Muscle of leg (tissue), 11 donors: ENCODE results near the gene PTOV1. TPM values are rescaled to one million over a fixed set of nuclear protein-coding genes. Genes with fewer than 3 reads are reported as not detected.
"Not testable (repeated sequence)": the region's sequence is repeated elsewhere in the genome, so short reads cannot be mapped to it uniquely, and the experiment has no call there.

Source experiments
- DNase-seq: peaks from one replicate; pipeline ENCODE4 v3.0.0; 2013
- H3K27ac ChIP-seq: one replicate; pipeline ENCODE4 v1.5.1; 2013; ENCODE audit warnings: mild to moderate bottlenecking, low read length, control low read depth
- H3K27me3 ChIP-seq: one replicate; pipeline ENCODE4 v1.6.1; 2013; ENCODE audit warnings: low read length; ENCODE audit not compliant: control insufficient read depth, insufficient read depth
- H3K36me3 ChIP-seq: one replicate; pipeline ENCODE4 v1.6.1; 2013; ENCODE audit warnings: low read length; ENCODE audit not compliant: control insufficient read depth, insufficient read depth
- H3K4me1 ChIP-seq: one replicate; pipeline ENCODE4 v1.6.1; 2013; ENCODE audit warnings: low read length; ENCODE audit not compliant: control insufficient read depth, insufficient read depth
- H3K4me3 ChIP-seq: one replicate; pipeline ENCODE4 v1.5.1; 2013; ENCODE audit warnings: low read length, control low read depth
- H3K9me3 ChIP-seq: replicated peaks from 2 replicates; pipeline ENCODE4 v1.6.1; 2013; ENCODE audit warnings: low read depth, low read length; ENCODE audit not compliant: control insufficient read depth
- WGBS: methylation state at CpG from one replicate; pipeline ENCODE4 v1.1.5; 2013; ENCODE audit warnings: missing lambda C conversion rate; ENCODE audit not compliant: insufficient coverage; 5-methylcytosine and 5-hydroxymethylcytosine counted together
- polyA plus RNA-seq, 8 donors: library from polyadenylated mRNA; unstranded; fragments of 120-200 nt; gene quantifications; one replicate each; pipeline versions ENCODE4 v1.2.1 to v1.2.3, GENCODE V29; 2013; ENCODE audit warnings: inconsistent platforms in 1 of 8, low replicate concordance in 1 of 8; ENCODE audit not compliant: insufficient read length in 8 of 8, insufficient read depth in 1 of 8
- total RNA-seq: library from RNA; stranded (reverse); fragments of 120-200 nt; gene quantifications from one replicate; pipeline ENCODE4 v1.2.4, GENCODE V29; 2013

The PTOV1 gene
- total and polyA plus RNA-seq, 9 donors: 140 to 239 (median 223) TPM

DNA sequence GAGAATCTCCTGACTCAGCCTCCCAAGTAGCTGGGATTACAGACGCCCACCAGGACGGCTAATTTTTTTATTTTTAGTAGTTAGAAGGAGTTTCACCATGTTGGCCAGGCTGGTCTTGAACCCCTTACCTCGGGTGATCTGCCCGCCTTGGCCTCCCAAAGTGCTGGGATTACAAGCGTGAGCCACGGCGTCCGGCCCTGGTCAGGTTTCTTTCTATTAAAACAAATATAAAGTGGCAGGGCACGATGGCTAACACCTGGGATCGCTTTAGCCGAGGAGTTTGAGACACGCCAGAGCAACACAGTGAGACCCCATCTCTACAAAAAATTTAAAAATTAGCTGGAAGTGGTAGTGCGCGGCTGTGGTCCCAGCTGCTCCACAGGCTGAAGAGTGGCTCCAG, 34.4 kb upstream of the PTOV1 start:
- H3K27me3 ChIP-seq: no peaks in the 10 kb centered on the region
- no peak overlapping the region for H3K4me3 ChIP-seq
- DNase-seq: no peak
- H3K36me3 ChIP-seq: peaks cover 6% of the 10 kb centered on the region
- H3K4me1 ChIP-seq: peaks cover 29% of the 10 kb centered on the region
- WGBS: 41% methylated on average over 7 of the region's 14 CpGs
- peak overlapping the region; percentile 99 for H3K27ac ChIP-seq
- H3K9me3 ChIP-seq: no peaks in the 10 kb centered on the region

DNA sequence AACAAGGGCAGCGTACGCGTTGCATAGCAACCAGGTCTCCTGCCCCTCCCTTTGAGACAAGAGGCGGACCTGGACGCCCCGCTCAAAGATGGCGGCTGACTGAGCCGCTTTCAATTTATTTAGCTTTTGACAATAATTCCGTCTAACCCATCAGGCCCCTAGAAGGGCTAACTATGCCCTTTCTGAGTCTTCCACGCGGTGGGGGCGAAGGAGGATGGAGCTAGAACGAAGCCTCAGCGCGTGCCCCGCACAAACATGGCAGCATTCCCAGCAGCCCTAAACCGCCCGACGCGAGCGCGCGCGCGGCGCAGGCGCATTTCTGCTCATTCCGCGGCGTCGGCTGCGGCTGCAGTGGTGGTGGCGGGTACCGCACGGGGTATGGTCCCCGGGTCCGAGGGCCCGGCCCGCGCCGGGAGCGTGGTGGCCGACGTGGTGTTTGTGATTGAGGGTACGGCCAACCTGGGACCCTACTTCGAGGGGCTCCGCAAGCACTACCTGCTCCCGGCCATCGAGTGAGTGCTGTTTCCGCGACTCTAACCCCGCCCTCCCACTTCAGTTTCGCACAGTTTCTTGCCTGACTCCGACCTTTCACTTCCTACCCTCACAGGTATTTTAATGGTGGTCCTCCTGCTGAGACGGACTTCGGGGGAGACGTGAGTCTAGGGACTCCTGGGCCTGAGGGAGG, 32.9 kb upstream of the PTOV1 start, which contains the start of gene MED25:
Gene MED25, plus strand, starts transcription at position 326 of the 685 bp plus-strand sequence. Its CDS starts 53 bp downstream, at position 379.
- Histone ChIP-seq H3K4me1 (peaks cover 18% of the 10 kb centered on the region), H3K9me3 (no peaks in the 10 kb centered on the region), H3K4me3 (peak within 1 kb of the TSS; percentile 71), H3K36me3 (peaks cover 7% of the 10 kb centered on the region), H3K27me3 (no peaks in the 10 kb centered on the region), H3K27ac (peak within 1 kb of the TSS; percentile 99)
- WGBS: under 1% methylated on average over 34 of the region's 57 CpGs
- peak; percentile 94 for DNase-seq

DNA sequence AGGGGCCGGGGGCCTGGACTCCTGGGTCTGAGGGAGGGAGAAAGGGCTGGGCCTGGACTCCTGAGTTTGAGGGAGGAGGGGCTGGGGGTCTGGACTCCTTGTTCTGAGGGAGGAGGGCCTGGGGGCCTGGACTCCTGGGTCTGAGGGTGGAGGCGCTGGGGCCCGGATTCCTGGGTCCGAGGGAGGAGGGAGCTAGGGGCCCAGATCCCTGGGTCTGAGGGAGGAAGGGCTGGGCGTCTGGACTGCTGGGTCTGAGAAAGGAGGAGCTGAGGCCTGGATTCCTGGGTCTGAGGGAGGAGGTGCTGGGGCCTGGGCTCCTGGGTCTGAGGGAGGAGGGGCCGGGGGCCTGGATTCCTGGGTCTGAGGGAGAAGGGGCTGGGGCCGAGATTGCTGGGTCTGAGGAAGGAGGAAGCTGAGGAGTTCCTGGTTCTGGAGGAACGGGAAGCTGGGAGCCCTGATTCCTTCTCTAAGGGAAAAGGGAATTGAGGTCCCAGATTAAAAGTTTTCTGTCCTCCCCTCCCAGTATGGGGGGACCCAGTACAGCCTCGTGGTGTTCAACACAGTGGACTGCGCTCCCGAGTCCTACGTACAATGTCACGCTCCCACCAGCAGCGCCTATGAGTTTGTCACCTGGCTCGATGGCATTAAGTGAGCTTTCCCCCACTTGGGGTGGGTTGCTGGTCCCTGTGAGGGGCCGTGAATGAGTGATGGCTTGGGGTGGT, 32.1 kb upstream of the PTOV1 start:
- peak overlapping the region; percentile 99 for H3K27ac ChIP-seq
- H3K36me3 ChIP-seq: peaks cover 14% of the 10 kb centered on the region
- no peaks in the 10 kb centered on the region for H3K27me3 ChIP-seq
- no peak for DNase-seq
- peaks cover 18% of the 10 kb centered on the region for H3K4me1 ChIP-seq
- H3K4me3 ChIP-seq: peak overlapping the region; percentile 71
- 24% methylated on average over 14 of the region's 16 CpGs for WGBS
- H3K9me3 ChIP-seq: no peaks in the 10 kb centered on the region

- H3K27ac ChIP-seq, H3K27me3 ChIP-seq, H3K9me3 ChIP-seq, DNase-seq, H3K4me3 ChIP-seq: not testable (repeated sequence)
- Histone ChIP-seq H3K4me1 (peaks cover 18% of the 10 kb centered on the region), H3K36me3 (peaks cover 21% of the 10 kb centered on the region)
- 79% methylated on average over 3 of the region's 7 CpGs for WGBS
Observed at GRCh38 chr19:49819452-49820115, 31.4 kb upstream of the PTOV1 start.

- 75% methylated on average over 4 of the region's 10 CpGs for WGBS
- Histone ChIP-seq H3K4me3 (no peak overlapping the region), H3K9me3 (no peaks in the 10 kb centered on the region), H3K4me1 (peaks cover 18% of the 10 kb centered on the region), H3K36me3 (peaks cover 21% of the 10 kb centered on the region), H3K27ac (no peak overlapping the region), H3K27me3 (no peaks in the 10 kb centered on the region)
- DNase-seq: no peak
Observed at GRCh38 chr19:49820125-49820524, 30.8 kb upstream of the PTOV1 start.

GRCh38 chr19:49823472-49823871, 27.5 kb upstream of the PTOV1 start:
- Histone ChIP-seq H3K27ac (no peak overlapping the region), H3K36me3 (peaks cover 40% of the 10 kb centered on the region), H3K4me1 (peaks cover 22% of the 10 kb centered on the region), H3K9me3 (no peaks in the 10 kb centered on the region), H3K27me3 (no peaks in the 10 kb centered on the region), H3K4me3 (no peak overlapping the region)
- DNase-seq: no peak
- WGBS: 86% methylated on average over 7 of the region's 12 CpGs

GRCh38 chr19:49824662-49825061, 26.3 kb upstream of the PTOV1 start:
- 93% methylated on average over 5 of the region's 6 CpGs for WGBS
- no peak overlapping the region for H3K27ac ChIP-seq
- no peaks in the 10 kb centered on the region for H3K27me3 ChIP-seq
- no peaks in the 10 kb centered on the region for H3K9me3 ChIP-seq
- H3K4me1 ChIP-seq: peaks cover 11% of the 10 kb centered on the region
- H3K36me3 ChIP-seq: peaks cover 52% of the 10 kb centered on the region
- no peak for DNase-seq
- H3K4me3 ChIP-seq: no peak overlapping the region

DNA sequence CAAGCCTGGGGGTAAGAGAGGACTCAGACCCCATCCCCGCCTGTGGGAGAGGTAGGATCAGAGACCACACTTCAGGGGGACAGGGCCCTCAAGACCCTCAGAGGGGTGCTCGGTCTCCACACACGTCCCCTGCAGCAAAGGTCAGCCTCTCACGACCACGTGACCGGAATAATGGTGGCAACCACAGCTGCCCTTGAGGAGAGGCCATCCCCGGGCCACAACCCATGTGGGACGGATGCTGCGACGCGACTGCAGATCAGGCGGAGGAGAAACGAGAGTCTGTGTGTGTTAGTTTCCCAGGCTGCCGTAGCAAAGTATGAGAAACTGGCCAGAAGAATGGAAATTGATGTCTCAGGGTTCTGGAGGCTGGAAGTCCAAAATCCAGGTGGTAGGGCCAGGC, 23.9 kb upstream of the PTOV1 start:
- WGBS: 86% methylated on average over 14 of the region's 14 CpGs
- Histone ChIP-seq H3K9me3 (no peaks in the 10 kb centered on the region), H3K4me3 (no peak overlapping the region), H3K27ac (peak overlapping the region; percentile 29), H3K36me3 (peaks cover 70% of the 10 kb centered on the region), H3K27me3 (no peaks in the 10 kb centered on the region), H3K4me1 (peaks cover 11% of the 10 kb centered on the region)
- no peak for DNase-seq

- H3K27ac ChIP-seq: no peak overlapping the region
- H3K36me3 ChIP-seq: peaks cover 77% of the 10 kb centered on the region
- no peak overlapping the region for H3K4me3 ChIP-seq
- 69% methylated on average over 7 of the region's 8 CpGs for WGBS
- no peak for DNase-seq
- H3K27me3 ChIP-seq: no peaks in the 10 kb centered on the region
- no peaks in the 10 kb centered on the region for H3K9me3 ChIP-seq
- H3K4me1 ChIP-seq: peaks cover 27% of the 10 kb centered on the region
Observed at GRCh38 chr19:49829200-49829599, 21.8 kb upstream of the PTOV1 start.

DNA sequence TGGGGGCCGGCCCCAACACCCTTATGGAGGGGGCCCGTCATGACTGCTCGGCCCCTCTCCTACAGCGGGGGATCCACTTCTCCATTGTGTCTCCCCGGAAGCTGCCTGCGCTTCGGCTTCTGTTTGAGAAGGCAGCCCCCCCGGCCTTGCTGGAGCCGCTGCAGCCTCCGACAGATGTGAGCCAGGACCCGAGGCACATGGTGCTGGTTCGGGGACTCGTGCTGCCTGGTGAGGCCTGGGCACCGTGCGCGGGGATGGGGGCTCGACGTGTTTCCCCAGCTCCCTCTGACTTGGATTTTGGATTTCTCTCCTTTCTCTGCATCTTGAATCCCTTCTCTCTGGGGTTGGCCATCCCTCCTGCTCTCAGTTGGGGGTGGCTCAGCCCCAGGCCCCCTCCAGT, 21.2 kb upstream of the PTOV1 start:
- Histone ChIP-seq H3K4me1 (peaks cover 32% of the 10 kb centered on the region), H3K9me3 (no peaks in the 10 kb centered on the region), H3K27ac (no peak overlapping the region), H3K27me3 (no peaks in the 10 kb centered on the region), H3K4me3 (no peak overlapping the region), H3K36me3 (peaks cover 79% of the 10 kb centered on the region)
- no peak for DNase-seq
- 91% methylated on average over 18 of the region's 18 CpGs for WGBS
